ENCODE measurements around the gene POU2AF1. TPM values are rescaled to one million over a fixed set of nuclear protein-coding genes. Genes with fewer than 3 reads are reported as not detected.
A peak's percentile ranks its signal among the peaks of the same experiment; 100 is the strongest.

POU2AF1 gene
- total RNA-seq, 4 donors from 2014 or later: under 0.01 to 2.9 (median 2.6) TPM; not detected in 1

- Histone ChIP-seq H3K9me3 (no peaks in the 10 kb centered on the region), H3K27me3 (no peaks in the 10 kb centered on the region), H3K4me3 (no peak overlapping the region), H3K4me1 (peaks cover 0 to 8% of the 10 kb centered on the region in 2 donors), H3K27ac (no peak overlapping the region), H3K36me3 (no peaks in the 10 kb centered on the region)
- no peak for DNase-seq
- TF ChIP-seq, protein P1, sequence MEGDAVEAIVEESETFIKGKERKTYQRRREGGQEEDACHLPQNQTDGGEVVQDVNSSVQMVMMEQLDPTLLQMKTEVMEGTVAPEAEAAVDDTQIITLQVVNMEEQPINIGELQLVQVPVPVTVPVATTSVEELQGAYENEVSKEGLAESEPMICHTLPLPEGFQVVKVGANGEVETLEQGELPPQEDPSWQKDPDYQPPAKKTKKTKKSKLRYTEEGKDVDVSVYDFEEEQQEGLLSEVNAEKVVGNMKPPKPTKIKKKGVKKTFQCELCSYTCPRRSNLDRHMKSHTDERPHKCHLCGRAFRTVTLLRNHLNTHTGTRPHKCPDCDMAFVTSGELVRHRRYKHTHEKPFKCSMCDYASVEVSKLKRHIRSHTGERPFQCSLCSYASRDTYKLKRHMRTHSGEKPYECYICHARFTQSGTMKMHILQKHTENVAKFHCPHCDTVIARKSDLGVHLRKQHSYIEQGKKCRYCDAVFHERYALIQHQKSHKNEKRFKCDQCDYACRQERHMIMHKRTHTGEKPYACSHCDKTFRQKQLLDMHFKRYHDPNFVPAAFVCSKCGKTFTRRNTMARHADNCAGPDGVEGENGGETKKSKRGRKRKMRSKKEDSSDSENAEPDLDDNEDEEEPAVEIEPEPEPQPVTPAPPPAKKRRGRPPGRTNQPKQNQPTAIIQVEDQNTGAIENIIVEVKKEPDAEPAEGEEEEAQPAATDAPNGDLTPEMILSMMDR (IDR thresholded peaks at IDR 0.05): no peak
- TF ChIP-seq POLR2A (IDR thresholded peaks at IDR 0.05): no peak
- intact Hi-C loops (cut with DNase I; ENCODE audit: low total_unique reads): no loop called here
Measured at GRCh38 chr11:111336062-111336461, 43.0 kb downstream of the POU2AF1 start.

- Histone ChIP-seq H3K4me3 (no peak overlapping the region), H3K27me3 (no peaks in the 10 kb centered on the region), H3K36me3 (no peaks in the 10 kb centered on the region), H3K9me3 (no peaks in the 10 kb centered on the region), H3K27ac (no peak overlapping the region), H3K4me1 (peaks cover 0 to 8% of the 10 kb centered on the region in 2 donors)
- no peak for DNase-seq
- intact Hi-C loops (cut with DNase I; ENCODE audit: low total_unique reads): no loop called here
- TF ChIP-seq, protein P1 (IDR thresholded peaks at IDR 0.05): no peak
- TF ChIP-seq POLR2A (IDR thresholded peaks at IDR 0.05): no peak
Measured at GRCh38 chr11:111335549-111335948, 43.5 kb downstream of the POU2AF1 start.

GRCh38 chr11:111334532-111335502 lies 44.3 kb downstream of the POU2AF1 start:
- Histone ChIP-seq H3K27me3 (no peaks in the 10 kb centered on the region), H3K36me3 (no peaks in the 10 kb centered on the region), H3K9me3 (no peaks in the 10 kb centered on the region), H3K4me1 (peaks cover 0 to 8% of the 10 kb centered on the region in 2 donors), H3K4me3 (no peak overlapping the region), H3K27ac (no peak overlapping the region)
- intact Hi-C loops (cut with DNase I; ENCODE audit: low total_unique reads): no loop called here
- no peak for TF ChIP-seq POLR2A (IDR thresholded peaks at IDR 0.05)
- TF ChIP-seq, protein P1 (IDR thresholded peaks at IDR 0.05): no peak
- DNase-seq: no peak

GRCh38 chr11:111331711-111332479 lies 47.2 kb downstream of the POU2AF1 start:
- peaks cover 0 to 8% of the 10 kb centered on the region in 2 donors for H3K4me1 ChIP-seq
- no peak overlapping the region for H3K4me3 ChIP-seq
- H3K27ac ChIP-seq: peak overlapping the region; percentile 64 to 81
- no peaks in the 10 kb centered on the region for H3K36me3 ChIP-seq
- no peaks in the 10 kb centered on the region for H3K27me3 ChIP-seq
- no peaks in the 10 kb centered on the region for H3K9me3 ChIP-seq
- no peak for DNase-seq
- TF ChIP-seq, protein P1 (IDR thresholded peaks at IDR 0.05): no peak
- no peak for TF ChIP-seq POLR2A (IDR thresholded peaks at IDR 0.05)
- intact Hi-C loops (cut with DNase I; ENCODE audit: low total_unique reads): no loop called here
